Calu3 (cell line): ENCODE results near the gene CALN1. TPM values are rescaled to one million over a fixed set of nuclear protein-coding genes. Genes with fewer than 3 reads are reported as not detected.

Source experiments
- BruUV-seq: library from RNA; stranded (reverse); fragments of 400-500 nt; replicated peaks from 2 replicates; lab custom pipeline; 2021; lab: Mats Ljungman, UMichigan
- CTCF ChIA-PET: fragments of 300-600 bp; sonication (Branson Sonifier 250); formaldehyde crosslinking; loops from one replicate; lab custom pipeline; 2022; ENCODE audit warnings: antibody characterized with exemption; lab: Charles Lee
- DNase-seq: peaks from one replicate; pipeline ENCODE4 v3.0.0; 2022
- H3K27ac Mint-ChIP-seq: one replicate; pipeline ENCODE4 v1.8.0; 2022; ENCODE audit warnings: mixed read lengths; ENCODE audit not compliant: unreplicated experiment
- H3K27me3 Mint-ChIP-seq: one replicate; pipeline ENCODE4 v1.8.0; 2022; ENCODE audit warnings: mixed read lengths; ENCODE audit not compliant: unreplicated experiment
- H3K36me3 Mint-ChIP-seq: one replicate; pipeline ENCODE4 v1.8.0; 2022; ENCODE audit warnings: mild to moderate bottlenecking, moderate library complexity, mixed read lengths; ENCODE audit not compliant: insufficient read depth, unreplicated experiment
- H3K4me1 Mint-ChIP-seq: one replicate; pipeline ENCODE4 v1.8.0; 2022; ENCODE audit warnings: mild to moderate bottlenecking, low read depth, mixed read lengths; ENCODE audit not compliant: unreplicated experiment
- H3K4me3 Mint-ChIP-seq: one replicate; pipeline ENCODE4 v1.8.0; 2022; ENCODE audit warnings: mild to moderate bottlenecking, low read depth, moderate library complexity, mixed read lengths; ENCODE audit not compliant: unreplicated experiment
- H3K9me3 Mint-ChIP-seq: one replicate; pipeline ENCODE4 v1.8.0; 2022; ENCODE audit warnings: low read depth, mixed read lengths; ENCODE audit not compliant: unreplicated experiment
- intact Hi-C: fragments of 100-400 bp; cut with micrococcal nuclease; formaldehyde crosslinking; loops from one replicate; pipeline ENCODE4 v1.10.0; 2022; ENCODE audit not compliant: unreplicated experiment
- total RNA-seq: library from RNA; stranded (reverse); gene quantifications from 2 replicates; pipeline ENCODE4 v1.2.3, GENCODE V29; 2022
- TF ChIP-seq, protein P1 (sequence below): fragments of 200-600 bp; IDR thresholded peaks from one replicate; pipeline ENCODE4 v1.8.0; 2022; ENCODE audit warnings: antibody characterized with exemption; ENCODE audit not compliant: unreplicated experiment

The CALN1 gene
- total RNA-seq, 1 experiment from 2014 or later = not detected

GRCh38 chr7:72063330-72063729 is 348.8 kb downstream of the CALN1 start:
- BruUV-seq = no TSS peak
- no peak for DNase-seq
- Mint-ChIP-seq H3K27ac (no peak overlapping the region), H3K9me3 (peaks cover 6% of the 10 kb centered on the region), H3K4me3 (no peak overlapping the region), H3K4me1 (no peaks in the 10 kb centered on the region), H3K36me3 (no peaks in the 10 kb centered on the region), H3K27me3 (no peaks in the 10 kb centered on the region)
- TF ChIP-seq, protein P1, sequence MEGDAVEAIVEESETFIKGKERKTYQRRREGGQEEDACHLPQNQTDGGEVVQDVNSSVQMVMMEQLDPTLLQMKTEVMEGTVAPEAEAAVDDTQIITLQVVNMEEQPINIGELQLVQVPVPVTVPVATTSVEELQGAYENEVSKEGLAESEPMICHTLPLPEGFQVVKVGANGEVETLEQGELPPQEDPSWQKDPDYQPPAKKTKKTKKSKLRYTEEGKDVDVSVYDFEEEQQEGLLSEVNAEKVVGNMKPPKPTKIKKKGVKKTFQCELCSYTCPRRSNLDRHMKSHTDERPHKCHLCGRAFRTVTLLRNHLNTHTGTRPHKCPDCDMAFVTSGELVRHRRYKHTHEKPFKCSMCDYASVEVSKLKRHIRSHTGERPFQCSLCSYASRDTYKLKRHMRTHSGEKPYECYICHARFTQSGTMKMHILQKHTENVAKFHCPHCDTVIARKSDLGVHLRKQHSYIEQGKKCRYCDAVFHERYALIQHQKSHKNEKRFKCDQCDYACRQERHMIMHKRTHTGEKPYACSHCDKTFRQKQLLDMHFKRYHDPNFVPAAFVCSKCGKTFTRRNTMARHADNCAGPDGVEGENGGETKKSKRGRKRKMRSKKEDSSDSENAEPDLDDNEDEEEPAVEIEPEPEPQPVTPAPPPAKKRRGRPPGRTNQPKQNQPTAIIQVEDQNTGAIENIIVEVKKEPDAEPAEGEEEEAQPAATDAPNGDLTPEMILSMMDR = no peak
- intact Hi-C loops = no loop called here
- CTCF ChIA-PET = interaction anchor here (0.6 kb wide), 1 partner anchor 394 kb away, joined by 3 read pairs; no protein-coding TSS in a partner anchor

GRCh38 chr7:72062666-72063065 is 349.5 kb downstream of the CALN1 start:
- no peaks in the 10 kb centered on the region for H3K4me1 Mint-ChIP-seq
- H3K36me3 Mint-ChIP-seq = no peaks in the 10 kb centered on the region
- intact Hi-C loops = no loop called here
- H3K27ac Mint-ChIP-seq = no peak overlapping the region
- no peaks in the 10 kb centered on the region for H3K27me3 Mint-ChIP-seq
- TF ChIP-seq, protein P1 = no peak
- no peak overlapping the region for H3K4me3 Mint-ChIP-seq
- CTCF ChIA-PET = no interaction called here
- BruUV-seq = no TSS peak
- peaks cover 6% of the 10 kb centered on the region for H3K9me3 Mint-ChIP-seq
- DNase-seq = no peak

DNA sequence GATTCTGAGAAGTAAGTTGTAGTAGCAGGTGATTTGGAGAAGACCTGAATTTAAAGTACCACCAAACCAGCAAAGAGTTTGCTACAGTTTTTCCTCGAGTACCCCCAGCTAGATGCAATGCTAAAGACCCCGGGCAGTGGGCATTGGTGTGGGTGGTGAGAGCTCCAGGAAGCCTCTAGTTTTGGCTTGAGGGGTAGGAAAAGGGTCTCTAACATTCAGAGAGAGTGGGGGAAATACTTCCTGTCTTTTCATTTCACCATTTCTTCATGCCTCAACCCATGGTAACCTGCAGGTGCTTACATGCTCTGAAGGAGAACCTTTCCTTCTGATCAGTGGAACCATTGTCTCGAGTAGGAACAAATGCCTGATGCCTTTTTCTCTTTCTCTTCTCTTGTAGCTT is 352.2 kb downstream of the CALN1 start:
- H3K9me3 Mint-ChIP-seq = peaks cover 3% of the 10 kb centered on the region
- no peak overlapping the region for H3K4me3 Mint-ChIP-seq
- no peaks in the 10 kb centered on the region for H3K36me3 Mint-ChIP-seq
- TF ChIP-seq, protein P1 = no peak
- H3K27ac Mint-ChIP-seq = no peak overlapping the region
- H3K27me3 Mint-ChIP-seq = no peaks in the 10 kb centered on the region
- CTCF ChIA-PET = no interaction called here
- DNase-seq = no peak
- intact Hi-C loops = no loop called here
- no peaks in the 10 kb centered on the region for H3K4me1 Mint-ChIP-seq
- BruUV-seq = no TSS peak

- H3K36me3 Mint-ChIP-seq = no peaks in the 10 kb centered on the region
- no TSS peak for BruUV-seq
- CTCF ChIA-PET = no interaction called here
Measured at GRCh38 chr7:72058579-72058978, 353.6 kb downstream of the CALN1 start.

More at GRCh38 chr7:72058579-72058978, 353.6 kb downstream of the CALN1 start:
- Mint-ChIP-seq H3K27me3 (no peaks in the 10 kb centered on the region), H3K4me3 (no peak overlapping the region), H3K4me1 (no peaks in the 10 kb centered on the region), H3K9me3 (peaks cover 3% of the 10 kb centered on the region), H3K27ac (no peak overlapping the region)
- DNase-seq = no peak
- intact Hi-C loops = no loop called here
- TF ChIP-seq, protein P1 = no peak
